Stimulated activated CD8-positive, alpha-beta memory T cell treated with anti-CD3 and anti-CD28 coated beads, Interleukin-12 subunit alpha, Interleukin-12 subunit beta, amount 100 ng/mL, for 24 hours (primary cell): ENCODE data around the gene TSPAN32.
"Not testable (repeated sequence)": the region's sequence is repeated elsewhere in the genome, so short reads cannot be mapped to it uniquely, and the experiment has no call there.

Experiments
- DNase-seq: peaks from one replicate; pipeline ENCODE4 v3.0.0-alpha.2; 2020; ENCODE audit errors: extremely low read depth

TSPAN32 gene

GRCh38 chr11:2286350-2286749, 15.5 kb upstream of the TSPAN32 start:
- DNase-seq = not testable (repeated sequence)

DNA sequence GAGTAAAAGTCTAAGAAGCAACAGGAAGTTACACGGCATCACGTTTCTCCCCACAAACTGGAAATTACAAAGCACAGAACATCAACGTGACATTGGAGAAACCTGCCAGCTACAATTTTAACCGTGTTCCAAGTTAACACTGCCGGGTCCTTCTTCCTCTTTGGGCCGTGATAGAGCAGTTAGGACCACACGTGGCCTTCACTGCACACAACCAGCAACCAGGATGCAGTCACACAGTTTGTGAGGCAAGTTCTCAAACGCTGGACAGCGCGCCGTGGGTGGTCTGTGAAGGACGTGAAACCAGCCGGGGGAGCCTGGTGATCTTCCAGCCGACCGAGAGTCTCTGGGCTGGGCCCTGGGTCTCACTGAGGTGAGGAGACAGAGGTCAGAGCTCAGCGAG, 14.7 kb upstream of the TSPAN32 start:
- DNase-seq = no peak

- no peak for DNase-seq
Observed at GRCh38 chr11:2289350-2289749, 12.5 kb upstream of the TSPAN32 start.

GRCh38 chr11:2289859-2290258, 12.0 kb upstream of the TSPAN32 start:
- no peak for DNase-seq

GRCh38 chr11:2290351-2290841, 11.4 kb upstream of the TSPAN32 start:
- DNase-seq = no peak

DNA sequence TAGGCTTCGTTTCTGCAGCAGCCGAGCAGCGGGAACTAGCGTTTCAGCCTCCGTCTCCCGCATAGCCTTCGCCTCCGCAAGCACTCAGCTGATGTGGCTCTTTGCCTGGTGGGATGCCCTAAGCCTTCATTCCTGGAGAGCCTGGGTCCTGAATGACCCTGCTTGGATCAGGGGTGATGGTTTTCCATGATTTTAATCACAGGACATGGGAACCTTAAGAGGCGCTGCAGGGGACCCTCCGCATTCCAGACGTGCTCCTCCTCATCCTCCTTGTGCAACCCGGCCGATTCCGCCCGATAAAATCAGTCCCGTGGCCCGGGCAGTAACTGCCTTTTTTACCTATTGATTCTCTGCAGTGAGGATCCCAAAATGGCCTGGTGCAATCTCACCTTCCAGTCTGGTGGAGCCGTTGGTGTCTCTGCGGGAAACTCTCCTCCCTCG, 8.3 kb upstream of the TSPAN32 start:
- no peak for DNase-seq

DNA sequence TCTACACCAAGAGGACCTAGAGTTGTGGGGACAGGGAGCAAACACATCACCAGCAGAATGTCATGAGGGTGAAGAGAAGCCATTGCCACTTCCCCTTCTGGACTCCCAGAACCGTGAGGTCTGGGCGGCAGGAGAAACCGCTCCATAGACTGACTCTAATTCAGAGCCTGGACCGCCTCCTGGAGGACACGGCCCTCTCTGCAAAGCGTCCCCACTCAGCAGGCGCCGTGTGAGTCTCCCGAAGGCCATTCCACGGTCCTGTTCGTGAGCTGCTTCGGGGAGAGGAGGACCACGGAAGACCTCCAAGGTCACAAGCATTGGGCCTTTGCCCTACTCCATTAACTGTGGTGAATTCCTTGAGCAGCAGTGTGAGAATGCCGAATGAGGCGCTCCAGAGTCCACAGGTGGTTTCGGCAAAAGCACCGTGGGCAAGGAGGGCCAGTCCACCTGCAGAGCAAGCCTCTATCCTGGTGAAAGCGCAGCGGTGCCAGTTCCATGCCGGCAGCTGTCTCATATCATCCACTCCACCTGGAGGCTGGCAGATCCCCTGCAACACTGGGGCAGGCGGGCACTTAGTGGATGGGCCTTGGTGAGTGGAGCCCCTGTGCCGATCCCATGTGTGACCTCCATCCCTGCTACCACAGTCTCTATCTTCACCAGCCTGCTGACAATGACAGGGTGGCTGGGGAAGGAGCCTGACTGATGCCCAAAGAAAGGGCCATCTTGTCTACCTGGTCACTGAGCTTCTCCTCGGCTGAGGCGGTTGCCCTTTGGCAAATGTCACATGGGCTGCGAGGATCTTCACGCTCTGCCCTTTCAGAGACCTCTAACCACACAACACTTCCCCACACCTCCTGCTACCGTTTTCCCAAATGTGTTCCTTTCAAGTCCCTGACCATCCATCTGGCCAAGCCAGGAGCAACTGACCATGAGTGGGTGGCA, 7.6 kb upstream of the TSPAN32 start:
- DNase-seq = no peak

- no peak for DNase-seq
Observed at GRCh38 chr11:2294926-2295290, 6.9 kb upstream of the TSPAN32 start.

DNA sequence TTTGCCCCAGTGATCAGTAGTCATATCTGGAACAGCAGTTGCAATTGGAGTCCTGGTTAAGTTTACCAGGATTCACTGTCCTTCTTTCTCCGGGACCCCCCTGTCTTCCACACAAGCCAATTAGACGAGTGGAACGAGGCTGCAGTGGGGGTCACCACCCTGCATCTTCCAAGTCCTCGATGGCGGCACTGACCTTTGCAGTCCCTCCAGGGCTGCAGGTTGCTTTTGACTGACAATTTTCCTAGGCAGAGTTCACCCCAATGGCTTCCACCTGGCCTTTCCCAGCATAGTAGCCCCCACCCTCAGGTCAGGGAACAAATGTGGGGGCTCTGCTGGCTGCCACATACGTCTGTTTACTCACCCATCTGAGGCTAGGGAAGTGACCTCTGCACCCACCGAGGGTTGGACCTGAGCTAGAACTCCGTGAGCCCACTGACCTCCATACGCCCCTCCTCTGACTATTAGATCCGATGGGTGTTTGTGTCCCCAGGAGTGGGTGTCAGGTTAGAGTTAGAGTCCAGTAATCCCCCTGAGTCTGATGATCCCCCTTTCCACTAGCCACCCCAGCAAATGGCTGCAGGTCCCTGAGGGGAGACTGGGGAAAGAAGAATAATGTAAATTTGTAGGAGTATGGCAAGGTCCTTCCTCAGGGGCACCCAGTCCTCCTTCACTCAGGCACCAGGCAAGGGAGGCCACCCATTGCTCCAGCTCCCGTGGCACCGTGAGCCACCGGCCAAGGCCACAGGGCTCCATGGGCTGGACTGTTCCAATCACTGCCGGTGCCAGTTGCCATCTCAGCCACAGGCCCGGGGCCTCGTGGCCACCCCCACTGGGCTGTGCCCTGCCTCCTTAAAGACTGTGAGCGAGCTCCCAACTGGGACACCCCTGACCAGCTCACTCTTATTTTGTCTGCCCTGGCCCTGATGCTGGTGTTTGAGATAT, 5.6 kb upstream of the TSPAN32 start:
- no peak for DNase-seq

- DNase-seq = no peak
Observed at GRCh38 chr11:2296913-2297622, 4.7 kb upstream of the TSPAN32 start.

GRCh38 chr11:2297623-2298030, 4.2 kb upstream of the TSPAN32 start:
- DNase-seq = no peak

- DNase-seq = no peak
Observed at GRCh38 chr11:2298131-2298794, 3.5 kb upstream of the TSPAN32 start.

- no peak for DNase-seq
Observed at GRCh38 chr11:2298795-2299761, 2.7 kb upstream of the TSPAN32 start.

- no peak for DNase-seq
Observed at GRCh38 chr11:2299773-2300172, 2.0 kb upstream of the TSPAN32 start.

- no peak for DNase-seq
Observed at GRCh38 chr11:2300290-2300935, 1.4 kb upstream of the TSPAN32 start.

DNA sequence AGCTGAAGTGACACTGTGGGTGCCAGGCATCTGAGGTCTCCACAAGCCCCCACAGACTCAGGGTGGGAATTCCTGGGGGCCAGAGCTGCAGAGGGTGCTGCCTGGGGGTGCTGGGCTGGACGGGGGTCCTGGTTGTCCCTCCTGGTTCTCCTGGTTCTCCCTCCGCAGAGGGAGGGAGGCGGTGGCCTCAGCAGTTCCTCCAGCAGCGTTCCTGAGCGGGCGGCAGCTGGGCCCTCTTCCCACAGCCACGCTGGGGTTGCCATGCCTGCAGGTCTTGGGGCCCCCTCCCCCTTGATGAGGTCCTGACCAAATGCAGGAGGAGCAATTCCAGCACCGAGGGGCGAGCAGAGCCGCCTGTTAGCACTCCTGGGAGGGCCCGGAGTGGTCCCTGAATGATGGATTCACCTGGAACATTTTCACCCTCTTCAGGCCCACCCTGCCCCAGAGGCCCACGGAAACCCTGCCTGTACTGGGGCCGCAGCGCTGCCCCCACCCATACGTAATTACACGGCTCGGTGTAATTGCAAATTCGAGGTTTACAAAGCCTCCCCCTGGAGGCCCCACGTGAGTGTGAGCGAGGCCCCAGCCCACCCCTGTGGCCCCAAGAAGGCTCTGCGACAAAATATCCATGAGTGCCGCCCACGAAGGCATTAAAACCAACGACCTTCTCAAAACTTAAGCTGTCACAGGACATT, 730 bp upstream of the TSPAN32 start:
- no peak for DNase-seq

GRCh38 chr11:2302306-2302895, 588 bp downstream of the TSPAN32 start:
- no peak for DNase-seq

DNA sequence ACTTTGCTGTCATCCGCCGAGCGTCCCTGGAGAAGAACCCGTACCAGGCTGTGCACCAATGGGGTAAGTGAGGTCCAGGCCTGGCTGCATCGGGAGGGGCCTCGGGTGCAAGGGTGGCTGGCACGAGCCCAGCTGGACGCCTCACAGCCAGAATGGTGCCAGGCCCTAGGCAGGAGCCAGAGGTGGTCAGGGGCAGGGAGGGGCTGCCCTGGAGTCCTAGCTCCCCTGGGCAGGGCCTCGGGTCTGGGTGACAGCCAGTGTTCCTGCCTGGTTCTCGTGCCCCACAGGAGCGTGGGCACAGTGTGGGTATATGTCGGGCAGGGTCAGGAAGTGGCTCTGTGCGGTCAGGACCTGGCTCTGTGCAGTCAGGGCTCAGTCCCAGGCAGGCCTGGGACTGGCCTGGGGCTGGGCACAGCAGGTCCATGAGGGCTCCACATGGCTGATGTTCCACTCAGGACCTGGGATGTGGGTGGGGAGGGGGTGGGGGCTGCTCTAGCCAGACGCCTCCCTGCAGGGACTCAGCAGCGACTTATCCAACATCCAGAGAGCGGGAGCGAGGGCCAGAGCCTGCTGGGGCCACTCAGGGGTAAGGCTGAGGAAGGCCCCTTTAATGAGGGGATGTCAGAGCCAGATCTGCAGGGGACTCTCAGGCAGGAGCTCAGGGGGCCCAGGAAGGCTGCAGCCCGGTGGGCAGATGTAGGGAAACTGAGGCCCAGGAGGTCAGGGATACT, 1.2 kb downstream of the TSPAN32 start:
- DNase-seq = no peak
